IMR-90 (cell line): Measurements from ENCODE around the gene NUB1. TPM values are rescaled to one million over a fixed set of nuclear protein-coding genes. Genes with fewer than 3 reads are reported as not detected.
A peak's percentile ranks its signal among the peaks of the same experiment; 100 is the strongest.

Experiments
- ATAC-seq: fragments of 200-7000 bp; cut with Tn5 transposase; 2 replicates; pipeline ENCODE4 v1.9.1; 2020; ENCODE audit warnings: low read depth, mild to moderate bottlenecking, moderate library complexity
- BruUV-seq: library from RNA; stranded (reverse); fragments of 400-500 nt; replicated peaks from 2 replicates; lab custom pipeline; 2021; lab: Mats Ljungman, UMichigan
- CTCF ChIA-PET: fragments of 300-600 bp; formaldehyde crosslinking; extraction: SDS; loops from one replicate; lab custom pipeline; 2021; ENCODE audit warnings: antibody characterized with exemption; lab: Yijun Ruan, JAX
- POLR2A ChIA-PET: fragments of 300-600 bp; sonication (Branson Sonifier 250); formaldehyde crosslinking; loops from one replicate; lab custom pipeline; 2022; ENCODE audit warnings: antibody characterized with exemption; ENCODE audit not compliant: unreplicated experiment; lab: Charles Lee
- DNase-seq: peaks from one replicate; pipeline ENCODE4 v3.0.0; 2013
- H2AFZ ChIP-seq: replicated peaks from 2 replicates; pipeline ENCODE3; 2013; ENCODE audit warnings: low read length, mild to moderate bottlenecking; ENCODE audit not compliant: poor library complexity
- H2AK5ac ChIP-seq: 2 replicates; pipeline ENCODE4 v1.6.1; 2013; ENCODE audit warnings: low read depth, low read length, inconsistent platforms
- H2AK9ac ChIP-seq: replicated peaks from 2 replicates; pipeline ENCODE3; 2013; ENCODE audit warnings: mild to moderate bottlenecking, low read depth, low read length, moderate library complexity; ENCODE audit not compliant: poor library complexity
- H2BK120ac ChIP-seq: 2 replicates; pipeline ENCODE4 v1.6.1; 2013; ENCODE audit warnings: low read depth, low read length, inconsistent platforms
- H2BK15ac ChIP-seq: 3 replicates; pipeline ENCODE4 v1.6.1; 2013; ENCODE audit warnings: low read depth, low read length, inconsistent platforms
- H2BK20ac ChIP-seq: 2 replicates; pipeline ENCODE4 v1.6.1; 2013; ENCODE audit warnings: low read depth, mild to moderate bottlenecking, inconsistent platforms, low read length, moderate library complexity
- H2BK5ac ChIP-seq: 2 replicates; pipeline ENCODE4 v1.6.1; 2013; ENCODE audit warnings: mild to moderate bottlenecking, low read depth, low read length, inconsistent platforms; ENCODE audit not compliant: poor library complexity, severe bottlenecking
- H3K14ac ChIP-seq: replicated peaks from 2 replicates; pipeline ENCODE4 v1.6.1; 2013; ENCODE audit warnings: low read depth, low read length, inconsistent platforms
- H3K18ac ChIP-seq: 2 replicates; pipeline ENCODE4 v1.6.1; 2013; ENCODE audit warnings: low read depth, low read length, control low read depth
- H3K23ac ChIP-seq: 2 replicates; pipeline ENCODE4 v1.6.1; 2013; ENCODE audit warnings: low read depth, low read length, inconsistent platforms
- H3K27ac ChIP-seq: 2 replicates; pipeline ENCODE4 v1.5.1; 2013; ENCODE audit warnings: mild to moderate bottlenecking, control low read depth, low read length; ENCODE audit not compliant: insufficient read depth
- H3K27me3 ChIP-seq: 2 replicates; pipeline ENCODE4 v1.6.1; 2013; ENCODE audit warnings: low read length; ENCODE audit not compliant: control insufficient read depth, insufficient read depth
- H3K36me3 ChIP-seq: 2 replicates; pipeline ENCODE4 v1.6.1; 2013; ENCODE audit warnings: low read length, mixed read lengths; ENCODE audit not compliant: control insufficient read depth, insufficient read depth
- H3K4ac ChIP-seq: 2 replicates; pipeline ENCODE4 v1.6.1; 2013; ENCODE audit warnings: low read depth, low read length, inconsistent platforms
- H3K4me1 ChIP-seq: 2 replicates; pipeline ENCODE4 v1.6.1; 2013; ENCODE audit warnings: low read length, mixed read lengths; ENCODE audit not compliant: control insufficient read depth, insufficient read depth
- H3K4me2 ChIP-seq: 2 replicates; pipeline ENCODE4 v1.6.1; 2013; ENCODE audit warnings: low read depth, mild to moderate bottlenecking, control low read depth, low read length, moderate library complexity
- H3K4me3 ChIP-seq: 2 replicates; pipeline ENCODE4 v1.5.1; 2013; ENCODE audit warnings: low read depth, mild to moderate bottlenecking, control low read depth, low read length, moderate library complexity; ENCODE audit not compliant: insufficient read depth
- H3K56ac ChIP-seq: 2 replicates; pipeline ENCODE4 v1.6.1; 2013; ENCODE audit warnings: low read length, inconsistent platforms; ENCODE audit not compliant: insufficient read depth; ENCODE audit errors: extremely low read depth
- H3K79me1 ChIP-seq, 2 experiments: 2 replicates each; pipeline ENCODE4 v1.6.1; 2013; ENCODE audit warnings: low read length in 2 of 2, inconsistent platforms in 1 of 2, low read depth in 1 of 2
- H3K9ac ChIP-seq: 2 replicates; pipeline ENCODE4 v1.6.1; 2013; ENCODE audit warnings: low read depth, low read length, control low read depth
- H3K9me1 ChIP-seq: 2 replicates; pipeline ENCODE4 v1.6.1; 2013; ENCODE audit warnings: low read length, inconsistent platforms; ENCODE audit not compliant: insufficient read depth
- H3K9me3 ChIP-seq: 2 replicates; pipeline ENCODE4 v1.6.1; 2013; ENCODE audit warnings: low read length; ENCODE audit not compliant: control insufficient read depth, insufficient read depth
- H4K20me1 ChIP-seq: 2 replicates; pipeline ENCODE4 v1.6.1; 2013; ENCODE audit warnings: low read length, inconsistent platforms; ENCODE audit not compliant: insufficient read depth
- H4K5ac ChIP-seq: 2 replicates; pipeline ENCODE4 v1.6.1; 2013; ENCODE audit warnings: mild to moderate bottlenecking, low read depth, low read length, control low read depth
- H4K8ac ChIP-seq, 2 experiments: 2 replicates each; pipeline ENCODE4 v1.6.1; 2013; ENCODE audit warnings: low read depth in 2 of 2, low read length in 2 of 2, control low read depth in 1 of 2, inconsistent platforms in 1 of 2
- H4K91ac ChIP-seq: 2 replicates; pipeline ENCODE4 v1.6.1; 2013; ENCODE audit warnings: low read depth, low read length, inconsistent platforms; ENCODE audit not compliant: insufficient read depth
- CHD1 ChIP-seq: IDR thresholded peaks from 2 replicates; pipeline ENCODE4 v1.6.1; 2012; ENCODE audit warnings: low read depth, low read length, improper control_type of control experiment
- FOS ChIP-seq: fragments of 150-350 bp; IDR thresholded peaks from 2 replicates; pipeline ENCODE4 v1.6.1; 2016; ENCODE audit warnings: low read depth, low read length
- MAFK ChIP-seq: IDR thresholded peaks from 2 replicates; pipeline ENCODE4 v1.6.1; 2012; ENCODE audit warnings: low read depth, low read length, improper control_type of control experiment
- RCOR1 ChIP-seq: IDR thresholded peaks from 2 replicates; pipeline ENCODE4 v1.6.1; 2012; ENCODE audit warnings: mild to moderate bottlenecking, low read length, improper control_type of control experiment; ENCODE audit not compliant: insufficient replicate concordance
- SMC3 ChIP-seq: fragments of 150-350 bp; IDR thresholded peaks from 2 replicates; pipeline ENCODE4 v1.6.1; 2016; ENCODE audit warnings: low read depth, mild to moderate bottlenecking, antibody characterized with exemption, low read length, moderate library complexity
- WGBS, 2 experiments: methylation state at CpG; one replicate each; pipeline versions ENCODE4 v1.1.5 to v1.1.7; 2013; ENCODE audit warnings: missing lambda C conversion rate in 2 of 2; ENCODE audit not compliant: insufficient read length in 1 of 2; ENCODE audit errors: extremely low coverage in 2 of 2; 5-methylcytosine and 5-hydroxymethylcytosine counted together
- dilution Hi-C: fragments of 300-500 bp; cut with HindIII; formaldehyde crosslinking; loops from one replicate; pipeline ENCODE4 v1.14.3; 2018; ENCODE audit warnings: low sequenced_read_pairs; ENCODE audit not compliant: unreplicated experiment
- in situ Hi-C: fragments of 300-500 bp; cut with MboI; formaldehyde crosslinking; loops from 3 replicates; pipeline ENCODE4 v1.14.3; 2019; ENCODE audit warnings: low sequenced_read_pairs, inconsistent platforms, mixed read lengths
- intact Hi-C: fragments of 100-400 bp; cut with micrococcal nuclease; formaldehyde crosslinking; loops from 2 replicates; pipeline ENCODE4 v1.10.0; 2022
- polyA plus RNA-seq, 3 experiments: library from polyadenylated mRNA; depleted of rRNA; stranded (reverse); fragments of >200 nt; gene quantifications; 2 replicates each; pipeline ENCODE4 v1.2.3, GENCODE V29; 2012; ENCODE audit warnings: low replicate concordance in 1 of 3
- total RNA-seq: library from RNA; depleted of rRNA; stranded (reverse); fragments of >200 nt; gene quantifications from 2 replicates; pipeline ENCODE4 v1.2.3, GENCODE V29; 2012

Gene NUB1
- total and polyA plus RNA-seq, 2 of the 4 experiments (the other 2 are of a cell fraction): 20.1 to 29.7 TPM

GRCh38 chr7:151306860-151307259 lies 34.8 kb upstream of the NUB1 start:
- Histone ChIP-seq H3K9me3 (peaks cover 6% of the 10 kb centered on the region), H2BK15ac (no peak overlapping the region), H3K23ac (no peak overlapping the region), H3K4me2 (no peak overlapping the region), H3K36me3 (no peaks in the 10 kb centered on the region), H3K79me1 (no peaks in the 10 kb centered on the region), H3K27me3 (peaks cover 12% of the 10 kb centered on the region), H3K27ac (no peak overlapping the region), H2BK120ac (no peak overlapping the region), H3K4ac (no peak overlapping the region), H4K8ac (no peak overlapping the region), H3K14ac (no peak overlapping the region), H2BK20ac (no peak overlapping the region), H3K9me1 (peaks cover 4% of the 10 kb centered on the region; the same call in 1 of the 2 replicates), H2AK9ac (no peak overlapping the region), H4K91ac (no peak overlapping the region), H2BK5ac (no peak overlapping the region), H2AFZ (peak overlapping the region; percentile 24), H4K20me1 (peaks cover 3% of the 10 kb centered on the region; the same call in 1 of the 2 replicates), H3K4me1 (peaks cover 13% of the 10 kb centered on the region; the same call in 1 of the 2 replicates), H3K18ac (no peak overlapping the region), H3K4me3 (no peak overlapping the region), H4K5ac (no peak overlapping the region), H3K56ac (no peak overlapping the region), H3K9ac (no peak overlapping the region), H2AK5ac (no peak overlapping the region; the same call in 1 of the 2 replicates)
- POLR2A ChIA-PET: no interaction called here
- TF ChIP-seq MAFK (no peak), RCOR1 (no peak), CHD1 (no peak), FOS (no peak), SMC3 (no peak)
- no peak for ATAC-seq
- no TSS peak for BruUV-seq
- in situ Hi-C loops: loop anchor here (10.0 kb wide), 1 partner anchor 182 kb away; no protein-coding TSS in a partner anchor
- intact Hi-C loops: no loop called here
- DNase-seq: no peak
- dilution Hi-C loops: no loop called here
- CTCF ChIA-PET: interaction anchor here (1.0 kb wide), 1 partner anchor 8 kb away, joined by 4 read pairs; no protein-coding TSS in a partner anchor
- no CpG with 5 or more reads among the region's 3 CpGs for WGBS, 2 experiments
